ENCODE results near the gene NUDT14.

- peak in 1 of 4 experiments; percentile 22 for TF ChIP-seq CTCF (IDR thresholded peaks at IDR 0.05)
- no peak for TF ChIP-seq POLR2AphosphoS5 (IDR thresholded peaks at IDR 0.05)
- no peak for TF ChIP-seq POLR2A (IDR thresholded peaks at IDR 0.05)
Measured at GRCh38 chr14:105187935-105188524, 6.9 kb upstream of the NUDT14 start.

Data from prostate gland (tissue), 2 donors.